Activated effector memory CD4-positive, alpha-beta T cell treated with Interleukin-2 at 50 U/mL for 16 hours (primary cell): ENCODE data around the gene DPP9.

ENCODE experiments used
- DNase-seq: peaks from one replicate; pipeline ENCODE4 v3.0.0-alpha.2; 2020

DPP9 gene

DNA sequence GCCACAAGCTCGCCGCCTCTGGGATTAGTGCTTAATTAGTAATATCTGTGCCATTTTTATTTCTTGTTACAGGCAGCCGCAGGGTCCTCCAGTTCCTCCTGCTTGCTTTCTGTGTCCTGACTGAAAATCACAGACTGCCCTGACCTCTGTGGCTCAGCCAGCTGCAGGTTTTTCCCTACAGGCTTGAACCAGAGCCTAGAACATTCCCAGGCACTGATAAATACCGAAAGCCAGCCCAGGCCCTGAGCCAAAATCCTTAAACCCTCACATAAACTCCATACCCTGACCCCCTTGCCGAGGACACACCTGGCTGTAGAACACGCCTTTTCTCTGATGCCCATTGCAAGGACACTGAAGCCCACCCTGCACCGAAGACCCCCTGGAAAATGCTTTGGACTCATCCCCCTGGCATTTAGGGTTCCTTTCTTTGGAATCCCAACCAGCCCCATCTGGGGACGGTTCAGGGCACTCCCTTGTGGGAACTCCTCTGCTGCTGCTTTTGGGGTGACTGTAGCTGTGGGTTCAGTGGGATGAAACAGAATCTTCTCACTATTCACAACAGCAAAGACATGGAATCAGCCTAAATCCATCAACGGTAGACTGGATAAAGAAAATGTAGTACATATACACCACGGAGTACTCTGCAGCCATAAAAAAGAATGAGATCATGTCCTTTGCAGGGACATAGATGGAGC is 15.5 kb downstream of the DPP9 start:
- no peak for DNase-seq

- no peak for DNase-seq
These were observed 16.3 kb downstream of the DPP9 start for GRCh38 chr19:4707322-4707721.

DNA sequence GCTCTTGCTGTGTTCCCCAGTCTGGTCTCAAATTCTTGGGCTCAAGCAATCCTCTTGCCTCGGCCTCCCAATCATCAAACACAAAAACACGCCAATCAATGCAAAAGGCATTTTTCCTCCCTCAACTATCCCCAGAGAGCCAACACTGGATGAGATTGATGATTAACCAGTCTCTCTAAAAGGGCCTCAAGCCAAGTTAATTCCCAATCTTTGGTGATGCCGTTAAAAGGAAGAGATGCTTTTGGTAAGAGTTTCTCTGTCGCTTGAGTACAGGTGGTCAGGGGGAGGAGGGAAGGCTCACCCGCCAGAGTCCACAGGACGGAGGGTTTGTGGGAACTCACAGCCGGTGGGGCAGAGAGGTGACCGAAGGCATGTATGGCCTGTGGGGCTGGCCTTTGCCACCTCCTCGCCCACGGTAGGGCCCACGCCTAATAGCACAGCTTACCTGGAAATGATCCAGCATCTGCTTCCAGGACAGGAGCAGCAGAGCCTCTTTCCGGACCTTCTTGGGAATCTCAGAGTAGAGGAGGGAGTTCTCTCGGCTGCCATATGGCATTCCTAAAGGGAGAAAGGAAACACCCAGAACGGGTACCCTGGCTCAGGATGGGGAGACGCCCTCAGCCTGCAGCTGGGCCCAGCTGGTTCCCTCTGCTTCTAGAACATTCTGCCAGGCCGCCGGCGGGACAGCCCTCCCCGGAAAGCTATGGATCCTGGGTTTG is 18.1 kb downstream of the DPP9 start:
- no peak for DNase-seq

DNA sequence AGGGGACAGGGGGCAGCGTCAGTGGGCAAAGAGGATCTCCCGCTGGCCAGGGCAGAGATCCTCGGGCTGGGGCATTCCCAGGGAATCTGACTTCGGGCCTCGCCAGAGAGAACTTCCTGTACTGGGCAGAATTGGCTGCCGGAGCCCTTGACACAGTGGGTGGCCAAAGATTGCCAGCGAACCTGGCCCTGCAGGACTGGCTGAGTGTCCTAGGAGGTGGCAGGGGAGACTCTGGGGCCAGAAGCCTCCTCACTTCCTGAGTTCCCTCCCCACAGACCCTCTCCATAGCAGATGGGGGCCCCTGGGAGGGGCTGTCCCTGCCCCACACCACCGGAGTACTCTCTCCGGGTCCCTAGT is 19.3 kb downstream of the DPP9 start:
- DNase-seq: no peak

DNA sequence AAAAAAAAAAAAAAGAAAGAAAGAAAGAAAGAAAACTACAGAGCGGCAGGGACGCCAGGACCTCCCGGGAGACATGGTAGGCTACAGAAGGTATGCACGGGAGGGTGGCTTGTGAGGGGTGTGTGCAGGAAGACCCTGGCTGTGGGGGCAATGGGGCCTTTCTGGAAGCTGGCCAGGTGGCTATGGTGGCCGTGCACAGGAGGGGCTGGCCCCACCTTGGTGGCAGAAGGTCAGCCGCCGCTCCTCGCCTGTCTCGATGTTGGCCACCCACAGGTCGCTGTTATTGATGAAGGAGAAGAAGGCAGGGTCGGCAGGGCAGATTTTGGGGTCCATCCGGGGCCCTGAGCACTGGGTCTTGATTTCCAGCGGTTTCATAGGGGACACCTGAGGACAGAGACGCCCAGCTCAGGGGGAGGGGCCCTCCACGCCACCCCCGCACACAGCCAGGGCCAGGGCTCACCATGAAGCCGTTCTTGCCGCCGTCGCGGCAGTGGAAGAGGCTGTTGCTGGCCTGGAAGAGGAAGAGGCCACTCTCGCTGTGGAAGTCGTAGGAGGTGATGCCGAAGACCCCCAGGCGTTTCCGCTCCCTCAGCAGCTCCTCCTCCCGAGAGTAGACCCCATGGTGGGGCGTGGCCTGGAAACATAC is 19.8 kb downstream of the DPP9 start:
- DNase-seq: no peak

DNA sequence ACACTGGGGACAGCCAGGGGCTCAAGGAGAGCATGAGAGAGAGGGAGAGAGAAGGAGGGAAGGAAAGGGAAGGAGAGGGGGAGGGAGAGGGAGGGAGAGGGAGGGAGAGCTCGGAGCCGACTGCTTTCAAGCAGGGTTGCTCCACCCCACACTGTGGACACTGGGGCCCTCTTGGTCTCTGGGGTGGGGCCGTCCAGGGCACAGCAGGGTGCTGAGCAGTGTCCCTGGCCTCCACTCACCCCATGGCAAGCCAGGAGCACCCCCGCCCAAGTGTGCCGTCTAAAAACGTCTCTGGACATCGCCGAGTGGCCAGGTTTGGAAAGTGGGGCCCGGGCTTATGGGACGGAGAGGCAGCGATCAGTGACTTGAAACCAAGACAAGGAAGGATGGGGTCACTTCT is 20.9 kb downstream of the DPP9 start:
- no peak for DNase-seq

DNA sequence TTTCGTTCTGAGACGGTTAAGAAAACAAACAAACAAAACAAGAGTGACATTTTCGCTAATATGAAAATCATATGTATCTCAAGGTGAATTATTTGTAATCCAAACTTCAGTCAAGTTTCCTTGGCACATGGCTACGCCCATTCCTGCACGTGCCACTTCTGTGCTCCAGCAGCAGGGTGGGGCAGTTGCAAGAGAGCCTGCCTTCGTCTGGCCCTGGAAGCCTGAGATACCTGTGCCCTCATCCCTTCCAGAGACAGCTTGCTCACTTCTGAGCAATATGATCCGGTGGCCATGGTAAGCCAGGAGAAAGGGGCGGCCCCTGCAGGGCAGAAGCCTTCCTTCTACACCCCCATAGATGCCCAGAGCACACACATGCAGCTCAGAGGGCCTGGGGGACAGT is 22.1 kb downstream of the DPP9 start:
- no peak for DNase-seq

- DNase-seq: no peak
These were observed 23.0 kb downstream of the DPP9 start for GRCh38 chr19:4700693-4700970.

DNA sequence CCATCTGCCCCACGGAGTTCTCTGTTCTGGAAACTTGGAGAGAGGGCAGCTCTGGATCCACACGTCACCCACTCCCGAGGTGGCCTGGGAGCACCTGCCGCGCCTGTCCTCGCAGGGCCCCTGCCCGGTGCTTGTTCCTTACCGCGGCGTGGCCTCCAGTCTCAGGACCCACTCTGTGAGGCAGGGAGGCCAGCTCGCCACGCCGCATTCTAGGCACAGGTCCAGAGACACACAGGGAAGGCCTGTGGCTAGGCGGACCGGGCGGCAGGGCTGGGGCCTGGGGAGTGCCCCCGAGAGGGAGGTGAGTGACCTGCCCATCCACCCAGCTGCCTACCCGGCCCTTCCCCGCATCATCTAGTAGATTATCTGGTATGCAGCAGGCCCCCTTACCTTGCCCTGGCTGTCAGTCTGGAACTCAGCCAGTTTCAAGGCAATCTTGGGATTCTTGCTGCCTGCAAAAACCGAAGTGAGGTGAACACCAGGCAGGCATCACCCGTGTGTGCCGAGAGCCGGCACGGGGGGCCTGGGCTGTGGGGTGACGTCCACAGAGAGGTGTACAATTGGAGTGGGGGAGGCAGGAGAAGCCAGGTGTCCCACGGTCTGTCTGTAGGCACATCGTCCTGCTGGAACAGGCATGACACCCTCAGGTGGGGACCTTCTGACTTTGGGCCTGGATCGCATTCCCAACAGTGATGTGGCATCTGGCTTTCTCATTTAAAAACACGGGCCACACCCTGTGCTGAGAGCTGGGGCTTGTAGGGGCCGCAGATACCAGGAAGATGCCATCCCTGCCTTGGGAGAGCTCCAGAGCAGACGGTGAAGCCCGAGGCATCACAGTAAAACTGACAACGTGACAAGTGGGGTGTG is 23.6 kb downstream of the DPP9 start:
- no peak for DNase-seq

DNA sequence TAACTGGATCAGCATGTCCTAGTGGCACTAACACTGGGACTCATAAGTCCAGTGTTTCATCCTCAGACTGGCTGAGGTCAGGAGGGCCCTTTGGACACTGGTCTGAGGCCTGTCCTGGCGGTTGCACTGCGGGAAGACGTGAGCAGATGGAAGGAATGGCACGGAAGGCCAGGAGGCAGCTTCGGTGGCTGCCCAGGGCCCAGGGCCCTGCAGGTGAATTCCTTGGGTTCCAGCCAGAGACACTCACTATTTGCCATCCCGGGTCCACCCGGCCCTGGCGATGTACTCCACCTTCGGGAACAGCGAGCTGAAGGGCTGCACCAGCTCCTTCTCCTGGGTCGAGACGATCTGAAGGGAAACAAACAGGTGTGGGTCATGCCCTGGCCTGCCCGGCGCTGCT is 26.3 kb downstream of the DPP9 start:
- DNase-seq: no peak

GRCh38 chr19:4695224-4695731 is 28.4 kb downstream of the DPP9 start:
- DNase-seq: no peak

- no peak for DNase-seq
These were observed 29.2 kb downstream of the DPP9 start for GRCh38 chr19:4694211-4694987.

- DNase-seq: no peak
These were observed 30.0 kb downstream of the DPP9 start for GRCh38 chr19:4693471-4694121.

GRCh38 chr19:4693078-4693350 is 30.6 kb downstream of the DPP9 start:
- no peak for DNase-seq

- DNase-seq: no peak
These were observed 31.2 kb downstream of the DPP9 start for GRCh38 chr19:4692251-4693077.

GRCh38 chr19:4691373-4691772 is 32.3 kb downstream of the DPP9 start:
- DNase-seq: no peak

DNA sequence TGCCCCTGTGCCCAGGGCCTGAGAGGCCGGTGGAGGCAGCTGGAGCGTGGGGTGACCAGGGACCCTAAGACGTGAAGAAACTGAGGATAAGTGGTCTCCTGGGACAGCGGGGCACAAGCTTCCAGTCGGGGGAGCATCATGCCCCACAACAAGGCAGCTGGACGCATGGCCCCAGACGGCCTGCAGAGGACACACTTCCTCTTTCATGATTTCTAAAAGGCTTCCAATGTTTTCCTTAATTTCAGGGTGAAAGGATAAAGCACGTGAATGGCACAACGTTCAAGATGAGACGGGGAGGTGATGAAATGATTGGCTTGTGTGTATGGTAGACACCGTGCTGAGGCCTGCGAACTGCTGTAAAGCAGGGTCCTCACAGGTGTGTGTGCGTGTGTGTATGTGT is 33.3 kb downstream of the DPP9 start:
- DNase-seq: no peak

DNA sequence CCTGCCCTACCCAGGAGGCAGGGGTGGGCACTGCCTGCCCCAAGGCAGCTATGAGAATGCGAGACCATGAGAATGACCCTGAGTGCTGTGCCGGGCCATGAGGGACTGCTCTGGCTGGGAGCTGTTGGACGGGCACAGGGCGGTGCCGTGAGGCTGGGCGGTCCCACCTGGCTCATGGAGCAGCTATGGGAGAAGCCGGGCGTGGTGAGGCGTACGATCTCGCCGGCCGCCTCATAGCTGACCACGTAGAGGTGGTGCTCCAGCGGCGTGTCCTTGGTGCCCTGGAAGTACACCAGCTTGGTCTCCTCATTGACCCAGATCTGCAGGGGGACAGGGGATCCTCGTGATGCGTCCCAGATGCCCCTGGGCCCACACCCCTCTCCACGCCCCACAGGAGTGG is 34.2 kb downstream of the DPP9 start:
- no peak for DNase-seq

DNA sequence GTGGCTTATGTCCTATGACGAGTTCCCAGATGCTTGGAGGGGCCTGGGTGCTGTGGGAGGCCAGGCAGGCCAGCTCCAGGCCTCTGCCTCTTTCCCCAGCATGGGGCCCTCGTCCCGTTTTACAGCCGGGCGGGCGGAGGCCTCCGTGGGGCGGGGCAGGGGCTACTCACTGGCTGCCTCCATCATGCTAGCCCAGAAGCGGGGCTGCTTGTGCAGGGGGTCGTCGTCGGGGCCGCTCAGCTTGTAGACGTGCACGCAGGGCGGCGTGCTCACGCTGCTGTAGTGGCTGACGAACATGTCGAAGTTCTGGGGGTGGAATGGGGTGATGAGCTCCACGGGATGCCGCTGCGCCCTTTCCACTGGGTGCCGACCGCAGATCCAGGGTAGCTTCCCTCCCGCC is 35.1 kb downstream of the DPP9 start:
- DNase-seq: no peak

GRCh38 chr19:4687396-4687795 is 36.2 kb downstream of the DPP9 start:
- no peak for DNase-seq

- no peak for DNase-seq
These were observed 36.9 kb downstream of the DPP9 start for GRCh38 chr19:4686700-4687099.
